Esophagus muscularis mucosa (tissue), 4 donors: ENCODE measurements around the gene ZSCAN9. TPM values are rescaled to one million over a fixed set of nuclear protein-coding genes. Genes with fewer than 3 reads are reported as not detected.

Source experiments
- DNase-seq: peaks from one replicate; pipeline ENCODE4 v3.0.0-alpha.2; 2017; ENCODE audit errors: extremely low spot score
- H3K27ac ChIP-seq, 4 donors: fragments of 200-600 bp; sonication (generic); replicated peaks in 1 of 4; 1 replicate in 3 of 4; 2 replicates in 1 of 4; pipeline ENCODE4 v1.5.1; 2016 to 2019; ENCODE audit warnings: mild to moderate bottlenecking in 1 of 4
- H3K27me3 ChIP-seq, 4 donors: fragments of 200-600 bp; sonication (generic); one replicate each; pipeline versions ENCODE4 v1.5.1 to v1.6.0; 2016 to 2019
- H3K36me3 ChIP-seq, 4 donors: fragments of 200-600 bp; sonication (generic); one replicate each; pipeline ENCODE4 v1.5.1; 2016 to 2019
- H3K4me1 ChIP-seq, 4 donors: fragments of 200-600 bp; sonication (generic); one replicate each; pipeline ENCODE4 v1.5.1; 2016 to 2019
- H3K4me3 ChIP-seq, 4 donors: fragments of 200-600 bp; sonication (generic); 1 replicate in 2 of 4; 2 replicates in 2 of 4; pipeline ENCODE4 v1.5.1; 2016 to 2019; ENCODE audit warnings: mild to moderate bottlenecking in 4 of 4, moderate library complexity in 1 of 4
- H3K9me3 ChIP-seq, 4 donors: fragments of 200-600 bp; sonication (generic); 1 replicate in 3 of 4; 2 replicates in 1 of 4; pipeline ENCODE4 v1.5.1; 2016 to 2019
- CTCF ChIP-seq, 3 experiments: fragments of 200-600 bp in 2 of 3; fragments of 450-650 bp in 1 of 3; sonication (generic) in 2 of 3; IDR thresholded peaks; one replicate each; pipeline ENCODE4 v1.5.1; 2017 to 2019; ENCODE audit warnings: antibody characterized with exemption in 3 of 3, mild to moderate bottlenecking in 2 of 3, moderate library complexity in 1 of 3
- EP300 ChIP-seq: sonication (generic); formaldehyde crosslinking; IDR thresholded peaks from one replicate; pipeline ENCODE4 v1.6.1; 2017; ENCODE audit warnings: antibody characterized with exemption
- POLR2A ChIP-seq: fragments of 450-650 bp; IDR thresholded peaks from one replicate; pipeline ENCODE4 v1.6.1; 2017; ENCODE audit warnings: antibody characterized with exemption, moderate library complexity, mild to moderate bottlenecking, low read depth
- POLR2AphosphoS5 ChIP-seq, 2 donors: sonication (generic); formaldehyde crosslinking; IDR thresholded peaks; one replicate each; pipeline ENCODE4 v1.6.1; 2017; ENCODE audit warnings: antibody characterized with exemption in 2 of 2
- WGBS: methylation state at CpG from one replicate; pipeline ENCODE4 v1.1.5; 2018; 5-methylcytosine and 5-hydroxymethylcytosine counted together
- intact Hi-C: fragments of 100-400 bp; cut with DNase I; formaldehyde crosslinking; loops from one replicate; pipeline ENCODE4 v1.15.1; 2023
- total RNA-seq, 4 donors: library from RNA; depleted of rRNA; stranded (reverse); fragments of >200 nt; gene quantifications; one replicate each; pipeline versions ENCODE4 v1.1.0 to v1.2.1, GENCODE V29; 2016

The ZSCAN9 gene
- total RNA-seq, 4 donors from 2014 or later: 11.4 to 15.4 (median 12.0) TPM

GRCh38 chr6:28224131-28225055 lies 682 bp upstream of the ZSCAN9 start:
- no peak for DNase-seq
- no peaks in the 10 kb centered on the region for H3K9me3 ChIP-seq
- intact Hi-C loops: loop anchor here (5.0 kb wide), 2 partner anchors 38 to 82 kb away; partner anchors contain the start of gene ZKSCAN8
- peaks cover 10 to 29% (median 17%) of the 10 kb centered on the region in 4 donors for H3K4me1 ChIP-seq
- H3K27ac ChIP-seq: peak overlapping the region; percentile 81 to 88 (median 84)
- peaks cover 0 to 19% (median 0%) of the 10 kb centered on the region in 4 donors for H3K27me3 ChIP-seq
- peaks cover 18 to 25% (median 24%) of the 10 kb centered on the region in 4 donors for H3K36me3 ChIP-seq
- H3K4me3 ChIP-seq: peak overlapping the region; percentile 69 to 89 (median 79)
- WGBS: 54% methylated on average over 9 of the region's 9 CpGs
- TF ChIP-seq POLR2AphosphoS5 (IDR thresholded peaks at IDR 0.05) (no peak), EP300 (no peak), POLR2A (no peak), CTCF (IDR thresholded peaks at IDR 0.05) (no peak)

GRCh38 chr6:28226460-28226859 lies 1.4 kb downstream of the ZSCAN9 start:
- Histone ChIP-seq H3K4me1 (peaks cover 10 to 27% (median 17%) of the 10 kb centered on the region in 4 donors), H3K9me3 (no peaks in the 10 kb centered on the region), H3K27me3 (peaks cover 0 to 13% (median 0%) of the 10 kb centered on the region in 4 donors), H3K36me3 (peaks cover 29 to 46% (median 44%) of the 10 kb centered on the region in 4 donors), H3K4me3 (no peak overlapping the region), H3K27ac (no peak overlapping the region)
- intact Hi-C loops: loop anchor here (5.0 kb wide), 2 partner anchors 36 to 84 kb away; partner anchors contain the start of gene ZKSCAN8
- no peak for DNase-seq
- 84% methylated on average over 2 of the region's 2 CpGs for WGBS
- no peak for TF ChIP-seq CTCF (IDR thresholded peaks at IDR 0.05)
- no peak for TF ChIP-seq POLR2AphosphoS5 (IDR thresholded peaks at IDR 0.05)
- TF ChIP-seq EP300: no peak
- TF ChIP-seq POLR2A: no peak

GRCh38 chr6:28232785-28233184 lies 7.7 kb downstream of the ZSCAN9 start:
- WGBS: 94% methylated on average over 11 of the region's 11 CpGs
- Histone ChIP-seq H3K4me1 (no peaks in the 10 kb centered on the region), H3K27ac (no peak overlapping the region), H3K4me3 (no peak overlapping the region), H3K36me3 (peaks cover 43 to 73% (median 61%) of the 10 kb centered on the region in 4 donors), H3K27me3 (no peaks in the 10 kb centered on the region), H3K9me3 (no peaks in the 10 kb centered on the region)
- no peak for DNase-seq
- TF ChIP-seq POLR2A (no peak), CTCF (IDR thresholded peaks at IDR 0.05) (no peak), EP300 (no peak), POLR2AphosphoS5 (IDR thresholded peaks at IDR 0.05) (no peak)
- intact Hi-C loops: no loop called here

- Histone ChIP-seq H3K4me3 (no peak overlapping the region), H3K36me3 (peaks cover 17 to 56% (median 30%) of the 10 kb centered on the region in 4 donors), H3K9me3 (no peaks in the 10 kb centered on the region), H3K4me1 (no peaks in the 10 kb centered on the region), H3K27ac (no peak overlapping the region), H3K27me3 (no peaks in the 10 kb centered on the region)
- TF ChIP-seq POLR2A: no peak
- TF ChIP-seq POLR2AphosphoS5 (IDR thresholded peaks at IDR 0.05): no peak
- no peak for TF ChIP-seq EP300
- TF ChIP-seq CTCF (IDR thresholded peaks at IDR 0.05): no peak
- no peak for DNase-seq
- WGBS: 93% methylated on average over 3 of the region's 3 CpGs
- intact Hi-C loops: no loop called here
These were observed 10.9 kb downstream of the ZSCAN9 start for GRCh38 chr6:28235912-28236452.
